Fibroblast of lung (primary cell): ENCODE results near the gene MLST8. TPM values are rescaled to one million over a fixed set of nuclear protein-coding genes. Genes with fewer than 3 reads are reported as not detected.

Experiments
- DNase-seq, 2 donors: peaks; one replicate each; pipeline versions ENCODE4 v3.0.0 to v3.0.0-alpha.2; 2010; ENCODE audit warnings: low read depth in 2 of 2
- H2AFZ ChIP-seq: 2 replicates; pipeline ENCODE4 v1.5.1; 2012; ENCODE audit warnings: low read length, control low read depth, inconsistent platforms
- H3K27ac ChIP-seq: 2 replicates; pipeline ENCODE4 v1.5.1; 2011; ENCODE audit warnings: low read length, control low read depth; ENCODE audit not compliant: insufficient read depth
- H3K27me3 ChIP-seq: 2 replicates; pipeline ENCODE4 v1.5.1; 2011; ENCODE audit warnings: mild to moderate bottlenecking, low read length; ENCODE audit not compliant: control insufficient read depth, insufficient read depth
- H3K36me3 ChIP-seq: 2 replicates; pipeline ENCODE4 v1.5.1; 2011; ENCODE audit warnings: low read length; ENCODE audit not compliant: control insufficient read depth, insufficient read depth
- H3K4me1 ChIP-seq: 2 replicates; pipeline ENCODE4 v1.5.1; 2011; ENCODE audit warnings: low read length; ENCODE audit not compliant: control insufficient read depth, insufficient read depth; ENCODE audit errors: extremely low read depth
- H3K4me2 ChIP-seq: 2 replicates; pipeline ENCODE4 v1.5.1; 2011; ENCODE audit warnings: low read length, control low read depth; ENCODE audit not compliant: insufficient read depth; ENCODE audit errors: extremely low read depth
- H3K4me3 ChIP-seq, 4 experiments: fragments of 200-600 bp in 1 of 4; sonication (generic) in 1 of 4; replicated peaks in 1 of 4; 2 replicates each; pipeline ENCODE4 v1.5.1; 2011 to 2016; ENCODE audit warnings: low read length in 4 of 4, low read depth in 3 of 4, mild to moderate bottlenecking in 3 of 4, control low read depth in 2 of 4, inconsistent platforms in 1 of 4, mixed read lengths in 1 of 4; ENCODE audit not compliant: insufficient read depth in 1 of 4; ENCODE audit errors: control extremely low read depth in 1 of 4
- H3K79me2 ChIP-seq: 2 replicates; pipeline ENCODE4 v1.5.1; 2012; ENCODE audit warnings: mild to moderate bottlenecking, low read length, inconsistent platforms; ENCODE audit not compliant: control insufficient read depth, insufficient read depth
- H3K9ac ChIP-seq: 2 replicates; pipeline ENCODE4 v1.5.1; 2011; ENCODE audit warnings: mild to moderate bottlenecking, low read length, control low read depth; ENCODE audit not compliant: insufficient read depth
- H3K9me3 ChIP-seq: 2 replicates; pipeline ENCODE4 v1.5.1; 2012; ENCODE audit warnings: low read depth, low read length; ENCODE audit not compliant: control insufficient read depth, insufficient read depth
- H4K20me1 ChIP-seq: 2 replicates; pipeline ENCODE4 v1.5.1; 2011; ENCODE audit warnings: low read length; ENCODE audit not compliant: control insufficient read depth, insufficient read depth; ENCODE audit errors: extremely low read depth
- EZH2 ChIP-seq: IDR thresholded peaks from 2 replicates; pipeline ENCODE4 v1.5.1; 2012; ENCODE audit warnings: low read length, control low read depth, mild to moderate bottlenecking; ENCODE audit errors: missing control alignments
- polyA plus RNA-seq, 2 donors: library from polyadenylated mRNA; depleted of rRNA in 1 of 2; stranded (reverse) in 1 of 2; unstranded in 1 of 2; fragments of >200 nt; gene quantifications; 2 replicates each; pipeline ENCODE4 v1.2.1, GENCODE V29; 2011 to 2012; ENCODE audit warnings: missing spikeins in 1 of 2
- total RNA-seq: library from RNA; depleted of rRNA; stranded (reverse); fragments of >200 nt; gene quantifications from 2 replicates; pipeline ENCODE4 v1.2.1, GENCODE V29; 2014
- TF ChIP-seq, protein P1 (sequence below), 2 donors: IDR thresholded peaks in 1 of 2; conservative IDR thresholded peaks in 1 of 2; 1 replicate in 1 of 2; 2 replicates in 1 of 2; pipeline ENCODE4 v1.5.1; 2011 to 2012; ENCODE audit warnings: low read length in 2 of 2, control low read depth in 1 of 2, inconsistent platforms in 1 of 2, low read depth in 1 of 2, mild to moderate bottlenecking in 1 of 2

The MLST8 gene
- total and polyA plus RNA-seq, 2 donors (not counting 1 experiment from before 2014, with no cell fraction given), result 16.8 to 30.9 TPM

DNA sequence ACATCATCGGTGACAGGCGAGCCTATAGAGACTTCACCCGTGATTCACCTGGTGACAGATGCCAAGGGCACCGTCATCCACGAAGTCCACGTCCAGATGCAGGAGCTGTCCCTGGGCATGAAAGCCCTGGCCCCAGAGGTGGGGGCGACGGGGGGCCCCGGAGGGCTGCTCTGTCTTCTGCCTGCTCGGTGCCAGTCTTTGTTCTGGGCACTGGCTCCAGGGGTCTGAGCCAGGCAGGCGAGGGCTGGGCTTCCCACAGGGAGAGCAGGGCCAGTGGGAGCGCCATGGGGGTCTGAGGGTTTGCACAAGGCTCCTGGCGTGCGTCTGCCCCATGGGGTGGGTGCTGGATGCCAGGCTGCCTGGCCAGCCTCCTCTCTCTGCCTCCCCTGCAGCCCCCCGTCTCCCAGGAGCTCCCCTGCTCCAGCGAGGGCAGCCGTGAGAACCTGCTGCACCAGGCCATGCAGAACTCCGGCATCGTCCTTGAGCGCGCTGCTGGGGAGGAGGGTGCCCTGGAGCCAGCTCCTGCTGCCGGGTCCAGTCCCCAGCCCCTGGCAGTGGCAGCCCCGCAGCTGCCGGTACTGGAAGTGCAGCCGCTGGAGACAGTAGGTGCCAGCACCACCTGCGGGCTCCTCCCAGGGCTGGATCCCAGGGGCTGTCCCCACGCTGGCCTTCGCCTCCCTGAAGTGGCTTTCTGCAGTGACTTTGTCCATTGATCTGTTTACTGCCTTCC lies 28.0 kb downstream of the MLST8 start:
- no peak overlapping the region for H2AFZ ChIP-seq
- H3K27ac ChIP-seq, result no peak overlapping the region
- H4K20me1 ChIP-seq, result no peaks in the 10 kb centered on the region
- no peaks in the 10 kb centered on the region for H3K27me3 ChIP-seq
- peaks cover 2% of the 10 kb centered on the region for H3K4me1 ChIP-seq
- DNase-seq, result no peak
- H3K36me3 ChIP-seq, result peaks cover 38% of the 10 kb centered on the region
- H3K79me2 ChIP-seq, result peaks cover 3% of the 10 kb centered on the region
- TF ChIP-seq EZH2, result no peak
- TF ChIP-seq, protein P1, sequence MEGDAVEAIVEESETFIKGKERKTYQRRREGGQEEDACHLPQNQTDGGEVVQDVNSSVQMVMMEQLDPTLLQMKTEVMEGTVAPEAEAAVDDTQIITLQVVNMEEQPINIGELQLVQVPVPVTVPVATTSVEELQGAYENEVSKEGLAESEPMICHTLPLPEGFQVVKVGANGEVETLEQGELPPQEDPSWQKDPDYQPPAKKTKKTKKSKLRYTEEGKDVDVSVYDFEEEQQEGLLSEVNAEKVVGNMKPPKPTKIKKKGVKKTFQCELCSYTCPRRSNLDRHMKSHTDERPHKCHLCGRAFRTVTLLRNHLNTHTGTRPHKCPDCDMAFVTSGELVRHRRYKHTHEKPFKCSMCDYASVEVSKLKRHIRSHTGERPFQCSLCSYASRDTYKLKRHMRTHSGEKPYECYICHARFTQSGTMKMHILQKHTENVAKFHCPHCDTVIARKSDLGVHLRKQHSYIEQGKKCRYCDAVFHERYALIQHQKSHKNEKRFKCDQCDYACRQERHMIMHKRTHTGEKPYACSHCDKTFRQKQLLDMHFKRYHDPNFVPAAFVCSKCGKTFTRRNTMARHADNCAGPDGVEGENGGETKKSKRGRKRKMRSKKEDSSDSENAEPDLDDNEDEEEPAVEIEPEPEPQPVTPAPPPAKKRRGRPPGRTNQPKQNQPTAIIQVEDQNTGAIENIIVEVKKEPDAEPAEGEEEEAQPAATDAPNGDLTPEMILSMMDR (conservative IDR thresholded peaks at IDR 0.05 in 1 of 2, IDR thresholded peaks at IDR 0.05 in 1 of 2; ENCODE audit: low read depth in 1 of 2, low read length in 2 of 2), result no peak
- H3K9me3 ChIP-seq, result no peaks in the 10 kb centered on the region
- no peak overlapping the region for H3K9ac ChIP-seq
- H3K4me3 ChIP-seq, result no peak overlapping the region
- no peak overlapping the region for H3K4me2 ChIP-seq

- Histone ChIP-seq H3K4me2 (no peak overlapping the region), H3K4me1 (peaks cover 2% of the 10 kb centered on the region)
Measured at GRCh38 chr16:2233872-2234812, 28.9 kb downstream of the MLST8 start.

GRCh38 chr16:2234813-2235170 lies 29.5 kb downstream of the MLST8 start:
- H3K9ac ChIP-seq, result no peak overlapping the region
- no peak overlapping the region for H2AFZ ChIP-seq
- H3K79me2 ChIP-seq, result no peaks in the 10 kb centered on the region
- H3K4me3 ChIP-seq, result no peak overlapping the region
- no peaks in the 10 kb centered on the region for H3K27me3 ChIP-seq
- TF ChIP-seq EZH2, result no peak
- TF ChIP-seq, protein P1 (conservative IDR thresholded peaks at IDR 0.05 in 1 of 2, IDR thresholded peaks at IDR 0.05 in 1 of 2; ENCODE audit: low read depth in 1 of 2, low read length in 2 of 2), result no peak
- no peak overlapping the region for H3K4me2 ChIP-seq
- no peak overlapping the region for H3K27ac ChIP-seq
- DNase-seq, result no peak
- peaks cover 2% of the 10 kb centered on the region for H3K4me1 ChIP-seq
- no peaks in the 10 kb centered on the region for H3K9me3 ChIP-seq
- H3K36me3 ChIP-seq, result peaks cover 30% of the 10 kb centered on the region
- no peaks in the 10 kb centered on the region for H4K20me1 ChIP-seq

More at GRCh38 chr16:2233872-2234812, 28.9 kb downstream of the MLST8 start:
- TF ChIP-seq, protein P1 (conservative IDR thresholded peaks at IDR 0.05 in 1 of 2, IDR thresholded peaks at IDR 0.05 in 1 of 2; ENCODE audit: low read depth in 1 of 2, low read length in 2 of 2), result no peak
- TF ChIP-seq EZH2, result no peak
- no peaks in the 10 kb centered on the region for H3K79me2 ChIP-seq
- H3K27ac ChIP-seq, result no peak overlapping the region
- no peak overlapping the region for H2AFZ ChIP-seq
- H4K20me1 ChIP-seq, result no peaks in the 10 kb centered on the region
- H3K4me3 ChIP-seq, result no peak overlapping the region
- H3K9me3 ChIP-seq, result no peaks in the 10 kb centered on the region
- no peak overlapping the region for H3K9ac ChIP-seq
- no peak for DNase-seq
- H3K27me3 ChIP-seq, result no peaks in the 10 kb centered on the region
- peaks cover 35% of the 10 kb centered on the region for H3K36me3 ChIP-seq
